ENCODE measurements around the gene FHL3. TPM values are rescaled to one million over a fixed set of nuclear protein-coding genes. Genes with fewer than 3 reads are reported as not detected.
A peak's percentile ranks its signal among the peaks of the same experiment; 100 is the strongest.

The FHL3 gene
- total and polyA plus RNA-seq, 9 of the 15 experiments (the other 6 are each of a cell fraction or from before 2014, with no cell fraction given): 6.1 to 144 (median 34.1) TPM

DNA sequence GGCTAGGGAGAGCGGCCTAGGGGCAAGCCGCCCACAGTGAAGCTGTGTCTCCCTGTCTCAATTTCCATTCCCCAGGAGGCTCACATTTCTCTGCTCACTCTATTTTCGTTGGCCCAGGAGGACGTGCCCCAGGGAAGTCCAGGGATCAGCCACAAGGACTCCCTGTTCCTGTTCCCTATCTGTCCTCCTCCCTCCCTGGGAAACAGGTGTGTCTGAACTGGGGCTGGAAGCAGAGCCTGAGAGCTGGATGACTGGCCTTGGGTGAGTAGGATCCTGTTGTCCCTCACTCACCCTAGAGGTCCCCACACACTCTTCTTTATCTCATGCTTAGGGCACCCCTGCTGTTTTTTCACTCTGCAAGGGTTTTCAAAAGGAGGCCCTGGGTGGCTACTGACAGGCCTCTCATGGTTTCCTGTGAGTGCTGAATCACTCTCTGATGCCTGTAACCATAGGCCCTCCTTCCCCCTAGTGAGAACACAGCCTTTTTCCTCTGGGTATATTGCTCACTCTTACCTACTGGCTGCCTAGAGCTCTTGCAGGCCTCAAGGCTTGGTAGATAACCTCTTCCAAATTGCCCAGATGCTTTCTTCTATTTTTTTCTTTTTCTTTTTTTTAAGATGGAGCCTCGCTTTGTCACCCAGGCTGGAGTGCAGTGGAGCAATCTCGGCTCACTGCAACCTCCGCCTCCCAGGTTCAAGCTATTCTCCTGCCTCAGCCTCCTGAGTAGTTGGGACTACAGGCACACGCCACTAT lies 4.0 kb upstream of the FHL3 start (continued):
- TF ChIP-seq, protein P1, sequence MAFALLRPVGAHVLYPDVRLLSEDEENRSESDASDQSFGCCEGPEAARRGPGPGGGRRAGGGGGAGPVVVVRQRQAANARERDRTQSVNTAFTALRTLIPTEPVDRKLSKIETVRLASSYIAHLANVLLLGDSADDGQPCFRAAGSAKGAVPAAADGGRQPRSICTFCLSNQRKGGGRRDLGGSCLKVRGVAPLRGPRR (CRISPR knock-in tag; IDR thresholded peaks at IDR 0.05): no peak
- TF ChIP-seq BACH1 (tag; IDR thresholded peaks at IDR 0.05) (peak; percentile 78; the same call in 1 of the 2 replicates), NFE2L1 (tag; IDR thresholded peaks at IDR 0.05; ENCODE audit: borderline replicate concordance, low read depth) (peak; percentile 27; the same call in 1 of the 2 replicates), MXD1 (CRISPR knock-in tag; IDR thresholded peaks at IDR 0.05; ENCODE audit: borderline replicate concordance, poor library complexity, severe bottlenecking) (no peak), ZMIZ1 (IDR thresholded peaks at IDR 0.05; ENCODE audit: low read depth in 2 of 2, low read length in 2 of 2) (peak in 1 of 2 experiments; percentile 16; a peak in 1 of 4 replicates), ZNF217 (CRISPR knock-in tag; IDR thresholded peaks at IDR 0.05) (no peak), RHOXF2B (CRISPR knock-in tag; conservative IDR thresholded peaks at IDR 0.05) (no peak), YBX1 (IDR thresholded peaks at IDR 0.05) (no peak), ZBTB40 (IDR thresholded peaks at IDR 0.05) (0 out of 2 replicates have a peak, but pooled peaks have one; percentile 31), ZBTB40 (CRISPR knock-in tag; IDR thresholded peaks at IDR 0.05) (no peak), TCF3 (CRISPR knock-in tag; IDR thresholded peaks at IDR 0.05) (peak; percentile 45; the same call in 1 of the 2 replicates)
